ENCODE data around the gene SOX13. TPM values are rescaled to one million over a fixed set of nuclear protein-coding genes. Genes with fewer than 3 reads are reported as not detected.

The SOX13 gene
- total RNA-seq, 1 experiment from 2014 or later: 31.5 TPM

GRCh38 chr1:204121840-204122555 lies 49.1 kb downstream of the SOX13 start:
- no peak for TF ChIP-seq CTCF (IDR thresholded peaks at IDR 0.05; ENCODE audit: insufficient read depth in 1 of 2, low read depth in 1 of 2, low read length in 1 of 2, severe bottlenecking in 1 of 2, unreplicated experiment in 1 of 2)
- no TSS peak for BruUV-seq (replicated peaks)
- no peaks in the 10 kb centered on the region for H3K4me1 Mint-ChIP-seq (ENCODE audit: low read depth, unreplicated experiment)
- ChIA-PET CTCF (no interaction called here), POLR2A (no interaction called here)
- no peaks in the 10 kb centered on the region for H3K9me3 ChIP-seq
- peaks cover 4% of the 10 kb centered on the region for H3K36me3 ChIP-seq (ENCODE audit: control insufficient read depth, insufficient read depth, low read length)
- H3K27me3 ChIP-seq (replicated peaks; ENCODE audit: control insufficient read depth, insufficient read depth, low read length): no peaks in the 10 kb centered on the region
- H3K27me3 Mint-ChIP-seq (ENCODE audit: insufficient read depth, unreplicated experiment): no peaks in the 10 kb centered on the region
- H3K4me3 ChIP-seq (ENCODE audit: low read depth, low read length): no peak overlapping the region
- H3K4me1 ChIP-seq: no peaks in the 10 kb centered on the region
- H3K9me3 Mint-ChIP-seq (ENCODE audit: unreplicated experiment): no peaks in the 10 kb centered on the region
- intact Hi-C loops (cut with micrococcal nuclease; ENCODE audit: unreplicated experiment): loop anchor here (10.0 kb wide), 1 partner anchor 117 kb away; no protein-coding TSS in a partner anchor
- no peak for DNase-seq
- H3K36me3 Mint-ChIP-seq (ENCODE audit: insufficient read depth, unreplicated experiment): peaks cover 14% of the 10 kb centered on the region
- no peak overlapping the region for H3K27ac Mint-ChIP-seq (ENCODE audit: unreplicated experiment)
- no peak overlapping the region for H3K4me3 Mint-ChIP-seq (ENCODE audit: unreplicated experiment)

GRCh38 chr1:204123376-204123775 lies 50.5 kb downstream of the SOX13 start:
- intact Hi-C loops (cut with micrococcal nuclease; ENCODE audit: unreplicated experiment): loop anchor here (10.0 kb wide), 1 partner anchor 119 kb away; no protein-coding TSS in a partner anchor
- Histone ChIP-seq H3K4me1 (no peaks in the 10 kb centered on the region), H3K36me3 (ENCODE audit: control insufficient read depth, insufficient read depth, low read length) (peaks cover 2% of the 10 kb centered on the region), H3K4me3 (ENCODE audit: low read depth, low read length) (no peak overlapping the region), H3K9me3 (no peaks in the 10 kb centered on the region), H3K27me3 (replicated peaks; ENCODE audit: control insufficient read depth, insufficient read depth, low read length) (no peaks in the 10 kb centered on the region)
- no peak overlapping the region for H3K27ac Mint-ChIP-seq (ENCODE audit: unreplicated experiment)
- peaks cover 15% of the 10 kb centered on the region for H3K36me3 Mint-ChIP-seq (ENCODE audit: insufficient read depth, unreplicated experiment)
- POLR2A ChIA-PET: no interaction called here
- BruUV-seq (replicated peaks): no TSS peak
- no peaks in the 10 kb centered on the region for H3K9me3 Mint-ChIP-seq (ENCODE audit: unreplicated experiment)
- no peak overlapping the region for H3K4me3 Mint-ChIP-seq (ENCODE audit: unreplicated experiment)
- DNase-seq: no peak
- H3K4me1 Mint-ChIP-seq (ENCODE audit: low read depth, unreplicated experiment): peaks cover 9% of the 10 kb centered on the region
- TF ChIP-seq CTCF (IDR thresholded peaks at IDR 0.05; ENCODE audit: insufficient read depth in 1 of 2, low read depth in 1 of 2, low read length in 1 of 2, severe bottlenecking in 1 of 2, unreplicated experiment in 1 of 2): peak in 1 of 2 experiments; percentile 31
- CTCF ChIA-PET: no interaction called here
- no peaks in the 10 kb centered on the region for H3K27me3 Mint-ChIP-seq (ENCODE audit: insufficient read depth, unreplicated experiment)

GRCh38 chr1:204124639-204125038 lies 51.7 kb downstream of the SOX13 start:
- H3K36me3 ChIP-seq (ENCODE audit: control insufficient read depth, insufficient read depth, low read length): peaks cover 2% of the 10 kb centered on the region
- Mint-ChIP-seq H3K36me3 (ENCODE audit: insufficient read depth, unreplicated experiment) (peaks cover 26% of the 10 kb centered on the region), H3K4me3 (ENCODE audit: unreplicated experiment) (no peak overlapping the region), H3K4me1 (ENCODE audit: low read depth, unreplicated experiment) (peaks cover 19% of the 10 kb centered on the region), H3K27me3 (ENCODE audit: insufficient read depth, unreplicated experiment) (no peaks in the 10 kb centered on the region), H3K27ac (ENCODE audit: unreplicated experiment) (no peak overlapping the region), H3K9me3 (ENCODE audit: unreplicated experiment) (no peaks in the 10 kb centered on the region)
- no peak for DNase-seq
- ChIA-PET CTCF (no interaction called here), POLR2A (no interaction called here)
- TF ChIP-seq CTCF (IDR thresholded peaks at IDR 0.05; ENCODE audit: insufficient read depth in 1 of 2, low read depth in 1 of 2, low read length in 1 of 2, severe bottlenecking in 1 of 2, unreplicated experiment in 1 of 2): no peak
- no peaks in the 10 kb centered on the region for H3K9me3 ChIP-seq
- peaks cover 5% of the 10 kb centered on the region; the same call in 1 of the 2 replicates for H3K4me1 ChIP-seq
- H3K27me3 ChIP-seq (replicated peaks; ENCODE audit: control insufficient read depth, insufficient read depth, low read length): no peaks in the 10 kb centered on the region
- no TSS peak for BruUV-seq (replicated peaks)
- intact Hi-C loops (cut with micrococcal nuclease; ENCODE audit: unreplicated experiment): loop anchor here (10.0 kb wide), 1 partner anchor 120 kb away; no protein-coding TSS in a partner anchor
- H3K4me3 ChIP-seq (ENCODE audit: low read depth, low read length): no peak overlapping the region
